Glutamatergic neuron (in vitro differentiated cells): ENCODE measurements around the gene AFMID. TPM values are rescaled to one million over a fixed set of nuclear protein-coding genes. Genes with fewer than 3 reads are reported as not detected.

Source experiments
- DNase-seq: peaks from one replicate; pipeline ENCODE4 v3.0.0; 2022
- H3K27ac Mint-ChIP-seq: one replicate; pipeline ENCODE4 v1.8.0; 2020; ENCODE audit warnings: mild to moderate bottlenecking, mixed read lengths, inconsistent platforms; ENCODE audit not compliant: unreplicated experiment
- H3K27me3 Mint-ChIP-seq: one replicate; pipeline ENCODE4 v1.8.0; 2020; ENCODE audit warnings: mild to moderate bottlenecking, moderate library complexity, mixed read lengths, inconsistent platforms; ENCODE audit not compliant: unreplicated experiment
- H3K36me3 Mint-ChIP-seq: one replicate; pipeline ENCODE4 v1.8.0; 2020; ENCODE audit warnings: mild to moderate bottlenecking, mixed read lengths, inconsistent platforms; ENCODE audit not compliant: unreplicated experiment
- H3K4me1 Mint-ChIP-seq: one replicate; pipeline ENCODE4 v1.8.0; 2020; ENCODE audit warnings: mild to moderate bottlenecking, low read depth, mixed read lengths, inconsistent platforms; ENCODE audit not compliant: unreplicated experiment
- H3K4me3 Mint-ChIP-seq: one replicate; pipeline ENCODE4 v1.8.0; 2020; ENCODE audit warnings: mild to moderate bottlenecking, mixed read lengths, inconsistent platforms; ENCODE audit not compliant: unreplicated experiment
- H3K9me3 Mint-ChIP-seq: one replicate; pipeline ENCODE4 v1.8.0; 2020; ENCODE audit warnings: mild to moderate bottlenecking, moderate library complexity, mixed read lengths, inconsistent platforms; ENCODE audit not compliant: unreplicated experiment
- CTCF ChIP-seq: fragments of 200-600 bp; sonication (generic); IDR thresholded peaks from one replicate; pipeline ENCODE4 v1.5.0; 2021; ENCODE audit not compliant: partially characterized antibody, unreplicated experiment
- total RNA-seq: library from RNA; stranded (reverse); fragmentation: NEBNext Ultra II Directional; extraction: Animal tissue kit (Norgen Biotek cat#: 25700); gene quantifications from one replicate; pipeline ENCODE4 v1.2.1, GENCODE V29; 2021; ENCODE audit not compliant: unreplicated experiment

Gene AFMID
- total RNA-seq, 1 donor from 2014 or later: 29.9 TPM

GRCh38 chr17:78227455-78227916 is 40.3 kb downstream of the AFMID start:
- no peak for DNase-seq
- peaks cover 4% of the 10 kb centered on the region for H3K27me3 Mint-ChIP-seq
- H3K36me3 Mint-ChIP-seq: no peaks in the 10 kb centered on the region
- H3K4me3 Mint-ChIP-seq: no peak overlapping the region
- TF ChIP-seq CTCF: no peak
- H3K9me3 Mint-ChIP-seq: peaks cover 7% of the 10 kb centered on the region
- H3K27ac Mint-ChIP-seq: no peak overlapping the region
- peaks cover 20% of the 10 kb centered on the region for H3K4me1 Mint-ChIP-seq

GRCh38 chr17:78228176-78228575 is 41.0 kb downstream of the AFMID start:
- no peak overlapping the region for H3K4me3 Mint-ChIP-seq
- TF ChIP-seq CTCF: no peak
- H3K27ac Mint-ChIP-seq: no peak overlapping the region
- no peak for DNase-seq
- peaks cover 4% of the 10 kb centered on the region for H3K27me3 Mint-ChIP-seq
- peaks cover 7% of the 10 kb centered on the region for H3K9me3 Mint-ChIP-seq
- peaks cover 18% of the 10 kb centered on the region for H3K4me1 Mint-ChIP-seq
- no peaks in the 10 kb centered on the region for H3K36me3 Mint-ChIP-seq

- Mint-ChIP-seq H3K9me3 (peaks cover 6% of the 10 kb centered on the region), H3K4me3 (no peak overlapping the region), H3K36me3 (no peaks in the 10 kb centered on the region), H3K4me1 (peaks cover 4% of the 10 kb centered on the region), H3K27ac (no peak overlapping the region), H3K27me3 (peaks cover 4% of the 10 kb centered on the region)
- TF ChIP-seq CTCF: no peak
- DNase-seq: no peak
Observed at GRCh38 chr17:78230252-78230962, 43.2 kb downstream of the AFMID start.

DNA sequence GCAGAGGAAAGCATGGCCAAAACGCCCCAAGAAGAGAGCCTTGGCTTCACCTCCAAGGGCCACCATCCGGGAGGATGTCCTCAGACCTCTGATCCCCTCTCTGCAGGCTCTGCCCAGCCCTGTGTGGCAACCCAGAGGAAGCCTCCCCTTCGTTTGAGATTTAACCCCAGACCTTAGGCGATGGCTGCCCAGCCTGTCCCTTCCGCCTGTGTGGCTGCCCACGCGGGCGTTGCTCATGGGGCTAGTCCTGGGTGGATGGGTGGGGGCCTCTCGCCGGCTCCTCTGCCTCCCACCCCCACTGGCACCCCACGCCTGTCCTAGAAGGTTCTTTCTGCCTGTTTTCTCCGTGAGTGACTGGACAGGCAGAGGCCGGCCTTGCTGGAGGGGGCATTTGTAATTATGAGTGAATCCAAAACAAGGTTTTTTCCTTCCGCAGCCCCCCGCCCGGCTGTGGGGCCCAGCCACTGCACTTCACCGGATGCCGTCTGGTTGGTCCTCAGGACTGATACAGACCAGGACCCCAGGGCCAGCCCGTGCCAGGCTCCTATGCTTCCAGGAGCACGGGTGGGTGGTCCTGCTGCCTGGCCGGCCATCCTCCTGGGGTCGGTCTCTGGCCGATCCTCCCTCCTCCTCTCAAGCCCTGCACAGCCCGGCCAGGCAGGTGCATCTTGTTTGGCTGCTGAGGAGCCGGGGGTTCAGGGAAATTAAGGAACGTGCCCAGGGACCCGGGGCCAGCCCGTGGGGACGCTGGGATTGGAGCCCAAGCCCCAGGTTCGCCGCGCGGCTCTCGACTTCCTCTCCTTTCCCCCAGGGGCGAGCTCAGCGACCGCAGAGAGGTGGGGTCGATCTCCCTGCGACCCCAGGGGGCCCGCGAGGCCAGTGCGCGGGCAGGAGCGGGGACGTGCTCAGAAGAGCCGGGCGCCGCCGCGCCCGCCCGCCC is 44.1 kb downstream of the AFMID start, which contains the start of gene TMEM235:
Gene TMEM235, plus strand, starts transcription at position 636 of the 940 bp plus-strand sequence. CDS start 393 bp downstream, outside the sequence.
- Mint-ChIP-seq H3K27me3 (peaks cover 4% of the 10 kb centered on the region), H3K27ac (no peak within 1 kb of the TSS), H3K4me3 (no peak within 1 kb of the TSS), H3K4me1 (peaks cover 4% of the 10 kb centered on the region), H3K9me3 (peaks cover 6% of the 10 kb centered on the region), H3K36me3 (no peaks in the 10 kb centered on the region)
- no peak for DNase-seq
- no peak for TF ChIP-seq CTCF
